ENCODE results near the gene MYLK.

The MYLK gene

DNA sequence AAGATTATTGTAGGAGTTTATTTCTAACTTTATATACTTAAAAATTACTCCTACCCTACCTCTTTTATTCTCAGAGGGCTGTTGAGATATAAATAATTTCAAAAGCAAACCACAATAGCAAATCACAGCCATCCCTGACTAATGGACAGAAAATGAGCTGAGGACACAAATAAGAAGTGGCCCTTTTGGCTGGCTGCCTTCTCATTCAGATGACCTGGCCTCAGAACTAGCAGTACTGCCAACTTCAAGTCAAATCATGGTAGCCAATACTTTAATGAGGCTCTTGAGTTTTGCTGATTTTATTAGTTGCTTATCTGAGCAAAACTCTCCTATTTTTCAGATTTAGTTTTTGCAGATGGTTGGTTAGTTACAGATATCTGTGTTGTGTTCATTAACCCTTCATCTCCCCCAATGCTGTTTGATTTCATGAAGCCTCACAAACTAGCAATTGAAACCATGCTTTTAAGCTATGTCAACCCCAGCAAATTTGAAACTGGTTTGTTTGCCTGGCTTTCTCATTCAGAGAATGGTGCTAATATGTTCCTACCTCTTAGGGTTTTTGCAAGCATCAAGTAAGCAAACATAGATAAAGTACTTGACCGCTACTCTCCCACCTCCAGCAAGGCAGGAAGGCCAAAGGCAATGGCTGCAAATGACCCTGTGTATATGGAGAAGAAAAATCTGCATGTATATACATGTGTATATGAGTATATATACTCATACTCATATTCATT, 225.8 kb downstream of the MYLK start:
- peaks cover 10% of the 10 kb centered on the region for H3K4me1 ChIP-seq (ENCODE audit: insufficient read depth, low read length)
- H3K9me3 ChIP-seq (ENCODE audit: low read length): peaks cover 6% of the 10 kb centered on the region
- no peaks in the 10 kb centered on the region for H3K27me3 ChIP-seq (ENCODE audit: insufficient read depth, low read length)
- no peak overlapping the region for H2AFZ ChIP-seq (ENCODE audit: low read depth, low read length)
- H3K4me3 ChIP-seq (ENCODE audit: low read length): no peak overlapping the region
- no peaks in the 10 kb centered on the region for H3K36me3 ChIP-seq (ENCODE audit: insufficient read depth, low read length)

DNA sequence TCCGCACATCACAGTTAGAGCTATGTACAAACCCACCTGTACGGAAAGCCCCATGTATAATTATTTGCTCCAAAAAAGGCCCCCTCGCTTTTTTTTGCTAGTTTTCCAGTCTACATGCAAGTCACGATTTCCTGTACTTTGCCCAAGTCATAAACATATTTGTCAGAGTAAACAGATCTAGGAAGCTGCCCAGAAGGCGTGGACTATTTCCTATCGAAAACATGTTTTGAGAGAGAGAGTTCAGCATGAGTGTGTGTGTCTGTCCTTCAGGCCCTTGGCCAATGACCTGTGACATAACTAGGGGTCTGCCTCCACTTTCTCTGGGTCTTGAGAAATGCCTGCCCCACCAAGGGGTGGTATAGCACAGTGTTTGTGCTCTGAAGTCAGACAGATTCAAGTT, 226.6 kb downstream of the MYLK start:
- peaks cover 6% of the 10 kb centered on the region for H3K9me3 ChIP-seq (ENCODE audit: low read length)
- H3K27me3 ChIP-seq (ENCODE audit: insufficient read depth, low read length): no peaks in the 10 kb centered on the region
- H2AFZ ChIP-seq (ENCODE audit: low read depth, low read length): no peak overlapping the region
- H3K4me3 ChIP-seq (ENCODE audit: low read length): no peak overlapping the region
- H3K36me3 ChIP-seq (ENCODE audit: insufficient read depth, low read length): no peaks in the 10 kb centered on the region
- H3K4me1 ChIP-seq (ENCODE audit: insufficient read depth, low read length): peaks cover 12% of the 10 kb centered on the region

DNA sequence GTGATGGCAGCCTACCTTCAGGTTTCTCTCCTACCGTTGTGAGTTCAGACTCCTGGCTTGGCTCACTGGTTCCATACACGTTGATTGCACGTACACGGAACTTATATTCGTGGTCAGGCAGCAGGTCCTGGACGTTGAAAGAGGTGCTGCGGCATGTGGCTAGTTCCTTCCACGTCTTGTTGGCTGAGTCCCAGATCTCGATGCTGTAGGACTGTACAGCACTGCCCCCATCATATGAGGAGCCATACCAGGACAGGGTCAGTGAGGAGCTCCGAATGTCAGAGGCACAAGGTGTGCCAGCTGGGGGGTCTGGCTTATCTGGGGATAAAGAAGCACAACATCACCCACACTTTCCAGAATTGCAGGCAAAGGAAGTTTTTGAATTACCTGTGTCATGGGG, 227.0 kb downstream of the MYLK start:
- Histone ChIP-seq H3K4me1 (ENCODE audit: insufficient read depth, low read length) (peaks cover 12% of the 10 kb centered on the region), H2AFZ (ENCODE audit: low read depth, low read length) (no peak overlapping the region)

DNA sequence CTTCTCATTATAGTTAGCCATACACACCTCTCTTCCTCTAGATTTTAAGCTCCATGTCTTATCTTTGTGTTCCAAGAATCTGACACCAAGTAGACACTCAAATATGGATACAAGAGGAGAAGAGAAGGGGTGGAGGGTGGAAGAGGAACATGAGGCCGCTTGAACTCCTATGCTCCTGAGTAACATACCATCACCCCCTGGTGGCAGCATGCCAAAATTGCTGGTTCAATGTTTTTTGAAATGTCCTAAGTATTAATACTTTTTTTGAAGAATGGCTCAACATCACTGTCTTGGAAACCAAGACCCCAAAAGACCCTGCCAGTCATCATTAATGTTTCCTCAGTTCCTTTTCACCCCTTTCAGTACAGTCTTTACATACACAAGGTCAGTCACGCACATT, 227.4 kb downstream of the MYLK start:
- H3K9me3 ChIP-seq (ENCODE audit: low read length): peaks cover 6% of the 10 kb centered on the region
- no peak overlapping the region for H3K4me3 ChIP-seq (ENCODE audit: low read length)
- peaks cover 12% of the 10 kb centered on the region for H3K4me1 ChIP-seq (ENCODE audit: insufficient read depth, low read length)

More for the DNA sequence above, 227.0 kb downstream of the MYLK start:
- no peaks in the 10 kb centered on the region for H3K27me3 ChIP-seq (ENCODE audit: insufficient read depth, low read length)
- no peak overlapping the region for H3K4me3 ChIP-seq (ENCODE audit: low read length)
- no peaks in the 10 kb centered on the region for H3K36me3 ChIP-seq (ENCODE audit: insufficient read depth, low read length)
- H3K9me3 ChIP-seq (ENCODE audit: low read length): peaks cover 6% of the 10 kb centered on the region

DNA sequence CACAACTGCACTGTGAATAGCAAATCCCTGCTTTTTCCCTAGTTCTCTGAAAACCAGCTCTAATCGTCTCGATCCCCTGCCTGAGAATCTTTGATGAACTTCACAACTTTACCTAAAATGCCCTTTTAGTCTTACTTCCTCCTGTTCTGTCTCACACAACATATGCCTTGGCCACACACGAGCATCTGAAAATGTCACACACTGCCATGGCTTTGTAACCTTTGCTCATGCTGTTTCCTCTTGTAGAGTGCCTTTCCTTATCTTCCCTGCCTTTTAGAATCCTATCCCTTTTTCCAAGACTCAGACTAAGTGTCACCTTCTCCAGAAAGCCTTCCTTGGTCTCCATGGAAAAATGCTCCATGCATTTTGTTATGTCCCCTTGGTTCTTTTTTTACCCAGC, 227.9 kb downstream of the MYLK start:
- Histone ChIP-seq H3K4me3 (ENCODE audit: low read length) (no peak overlapping the region), H3K36me3 (ENCODE audit: insufficient read depth, low read length) (no peaks in the 10 kb centered on the region), H3K27me3 (ENCODE audit: insufficient read depth, low read length) (no peaks in the 10 kb centered on the region), H2AFZ (ENCODE audit: low read depth, low read length) (no peak overlapping the region), H3K9me3 (ENCODE audit: low read length) (peaks cover 6% of the 10 kb centered on the region), H3K4me1 (ENCODE audit: insufficient read depth, low read length) (peaks cover 10% of the 10 kb centered on the region)

More for the DNA sequence above, 227.4 kb downstream of the MYLK start:
- Histone ChIP-seq H3K27me3 (ENCODE audit: insufficient read depth, low read length) (no peaks in the 10 kb centered on the region), H3K36me3 (ENCODE audit: insufficient read depth, low read length) (no peaks in the 10 kb centered on the region), H2AFZ (ENCODE audit: low read depth, low read length) (no peak overlapping the region)

DNA sequence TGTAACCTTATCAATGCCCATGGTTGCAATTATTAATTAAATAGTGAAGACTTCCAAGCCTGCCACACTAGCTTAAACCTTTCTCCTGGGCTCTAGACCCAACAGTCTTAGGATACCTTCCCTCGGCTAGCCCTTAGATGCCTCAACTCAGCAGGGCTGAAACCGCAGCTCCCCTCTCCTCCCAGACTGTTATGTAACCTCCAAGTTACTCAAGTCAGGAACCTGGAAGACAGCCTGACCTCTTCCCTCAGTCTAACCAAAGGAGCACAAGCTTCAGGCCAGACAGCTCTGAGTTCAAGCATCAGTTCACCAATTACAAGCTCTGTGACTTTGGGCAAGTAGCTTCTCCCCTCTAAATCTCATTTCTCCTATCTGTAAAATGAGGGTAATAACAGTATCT, 228.7 kb downstream of the MYLK start:
- no peak overlapping the region for H3K4me3 ChIP-seq (ENCODE audit: low read length)
- peaks cover 6% of the 10 kb centered on the region for H3K9me3 ChIP-seq (ENCODE audit: low read length)
- H2AFZ ChIP-seq (ENCODE audit: low read depth, low read length): no peak overlapping the region
- peaks cover 7% of the 10 kb centered on the region for H3K4me1 ChIP-seq (ENCODE audit: insufficient read depth, low read length)
- H3K27me3 ChIP-seq (ENCODE audit: insufficient read depth, low read length): no peaks in the 10 kb centered on the region
- H3K36me3 ChIP-seq (ENCODE audit: insufficient read depth, low read length): no peaks in the 10 kb centered on the region

DNA sequence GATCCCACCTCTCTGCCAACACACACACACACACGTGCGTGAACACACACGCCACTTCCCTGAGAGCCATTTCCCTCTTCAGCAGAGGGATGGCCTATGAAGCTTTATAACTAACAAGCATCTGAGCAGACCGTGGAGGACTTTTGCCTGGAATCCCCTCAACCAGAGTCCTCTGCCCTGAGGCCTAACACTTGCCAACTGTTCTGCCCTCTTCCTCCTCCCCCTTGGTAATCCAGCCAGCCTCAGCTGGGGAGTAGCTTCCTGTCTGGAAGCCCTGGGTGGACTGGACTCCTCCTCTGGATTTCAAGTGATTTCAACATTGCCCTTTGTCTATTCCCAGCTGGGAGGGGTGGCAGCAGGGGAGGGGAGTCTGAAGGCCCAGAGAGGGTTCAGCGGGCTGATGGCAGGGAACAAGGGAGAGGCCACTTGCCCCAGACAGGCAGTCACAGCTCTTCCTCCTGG, 230.9 kb downstream of the MYLK start:
- Histone ChIP-seq H3K9me3 (ENCODE audit: low read length) (peaks cover 6% of the 10 kb centered on the region), H2AFZ (ENCODE audit: low read depth, low read length) (no peak overlapping the region), H3K4me3 (ENCODE audit: low read length) (no peak overlapping the region), H3K27me3 (ENCODE audit: insufficient read depth, low read length) (no peaks in the 10 kb centered on the region), H3K4me1 (ENCODE audit: insufficient read depth, low read length) (peaks cover 12% of the 10 kb centered on the region), H3K36me3 (ENCODE audit: insufficient read depth, low read length) (no peaks in the 10 kb centered on the region)

DNA sequence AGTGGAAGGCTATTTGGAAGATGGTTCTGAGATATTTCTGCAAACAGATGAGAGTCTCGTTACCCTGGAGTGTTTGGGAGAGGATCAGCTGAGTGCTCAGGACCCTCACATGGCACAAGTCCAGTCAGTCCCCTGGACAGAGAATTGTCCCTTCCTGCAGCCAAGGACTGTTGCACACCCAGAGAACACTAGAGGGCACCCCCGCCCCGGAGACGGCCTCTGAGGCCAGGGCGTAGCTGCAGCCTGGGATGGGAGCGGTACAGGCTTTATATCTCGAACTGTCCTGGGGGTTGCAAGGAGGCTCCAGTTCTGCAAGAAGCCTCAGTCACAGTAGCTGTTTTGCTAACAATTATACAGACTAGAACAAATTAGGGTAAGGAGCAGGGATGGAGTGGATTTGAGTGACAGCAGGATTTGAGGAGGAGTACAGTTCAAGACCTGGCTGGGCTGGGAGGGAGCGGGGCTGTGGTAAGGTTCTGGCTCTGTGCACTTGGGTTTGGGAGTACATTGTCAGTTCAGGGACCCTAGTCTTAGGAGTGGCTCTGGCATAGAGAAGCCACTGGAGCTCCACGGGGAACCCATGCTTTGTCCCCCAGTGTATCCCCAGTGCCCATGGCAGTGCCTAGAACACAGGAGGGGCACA, 231.7 kb downstream of the MYLK start:
- Histone ChIP-seq H3K27me3 (ENCODE audit: insufficient read depth, low read length) (no peaks in the 10 kb centered on the region), H3K9me3 (ENCODE audit: low read length) (peaks cover 3% of the 10 kb centered on the region), H3K36me3 (ENCODE audit: insufficient read depth, low read length) (no peaks in the 10 kb centered on the region), H2AFZ (ENCODE audit: low read depth, low read length) (no peak overlapping the region), H3K4me1 (ENCODE audit: insufficient read depth, low read length) (peaks cover 12% of the 10 kb centered on the region), H3K4me3 (ENCODE audit: low read length) (no peak overlapping the region)

DNA sequence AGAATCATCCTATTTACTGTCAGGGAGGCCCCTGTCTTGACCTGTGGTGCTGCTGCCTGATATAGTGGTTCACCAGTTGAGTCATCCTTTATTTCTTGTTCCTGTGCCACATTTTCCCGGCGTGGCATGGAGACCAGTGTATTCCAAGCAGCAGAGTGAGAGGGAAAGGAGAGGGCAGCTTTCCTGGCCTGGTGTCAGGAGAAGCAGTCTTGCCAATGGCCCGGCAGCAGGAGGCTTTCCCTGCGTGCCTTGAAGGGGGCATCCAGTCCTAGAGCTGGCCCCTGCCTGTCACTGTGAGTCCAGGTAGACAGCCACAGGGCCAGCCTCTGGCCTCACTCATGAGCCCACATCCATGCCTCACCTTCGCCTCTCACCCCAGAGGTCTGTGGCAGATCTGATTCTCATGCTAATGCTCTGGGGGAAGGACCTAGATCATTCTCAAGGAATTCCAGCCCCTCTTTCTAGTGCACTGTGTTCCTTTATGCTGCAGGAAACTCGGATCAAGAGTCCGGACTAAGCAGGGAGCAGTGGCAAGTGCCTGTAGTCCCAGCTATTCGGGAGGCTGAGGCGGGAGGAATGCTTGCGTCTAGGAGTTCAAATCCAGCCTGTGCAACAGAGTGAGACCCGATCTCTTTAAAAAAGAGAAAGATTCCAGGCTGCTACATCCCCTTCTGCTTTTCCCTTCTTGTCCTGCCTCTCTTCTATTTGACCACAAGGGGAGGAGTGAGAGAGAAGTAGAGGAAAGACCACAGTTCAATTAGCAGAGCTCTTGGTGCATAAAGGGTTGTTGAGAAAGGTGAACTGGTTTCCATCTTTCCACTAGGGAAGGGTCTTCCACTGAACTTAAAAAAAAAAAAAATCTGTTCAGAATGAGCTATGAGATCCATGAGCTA, 232.4 kb downstream of the MYLK start:
- Histone ChIP-seq H3K4me1 (ENCODE audit: insufficient read depth, low read length) (peaks cover 12% of the 10 kb centered on the region), H2AFZ (ENCODE audit: low read depth, low read length) (no peak overlapping the region), H3K36me3 (ENCODE audit: insufficient read depth, low read length) (no peaks in the 10 kb centered on the region), H3K4me3 (ENCODE audit: low read length) (no peak overlapping the region), H3K27me3 (ENCODE audit: insufficient read depth, low read length) (no peaks in the 10 kb centered on the region), H3K9me3 (ENCODE audit: low read length) (no peaks in the 10 kb centered on the region)

DNA sequence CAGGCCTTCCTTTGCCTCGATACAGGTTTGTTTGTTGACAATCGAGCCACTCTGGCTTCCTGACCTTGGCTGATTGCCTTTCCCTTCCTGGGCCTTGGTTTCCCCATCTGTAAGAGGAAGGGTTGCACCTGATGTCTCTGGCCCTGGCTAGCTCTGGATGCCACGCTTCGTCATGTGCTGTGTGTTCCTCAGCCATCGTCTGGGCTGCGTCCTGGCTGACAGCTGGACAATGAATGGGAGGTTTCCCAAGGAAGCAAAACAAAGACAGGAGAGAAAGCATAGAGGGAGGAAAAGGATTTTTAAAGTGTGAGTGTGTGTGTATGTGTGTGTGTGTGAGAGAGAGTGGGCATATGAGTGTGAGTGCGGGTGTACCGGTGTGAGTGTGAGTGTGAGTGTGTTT, 234.0 kb downstream of the MYLK start:
- Histone ChIP-seq H3K9me3 (ENCODE audit: low read length) (no peaks in the 10 kb centered on the region), H3K27me3 (ENCODE audit: insufficient read depth, low read length) (no peaks in the 10 kb centered on the region), H3K4me1 (ENCODE audit: insufficient read depth, low read length) (peaks cover 12% of the 10 kb centered on the region), H3K36me3 (ENCODE audit: insufficient read depth, low read length) (no peaks in the 10 kb centered on the region), H3K4me3 (ENCODE audit: low read length) (no peak overlapping the region), H2AFZ (ENCODE audit: low read depth, low read length) (no peak overlapping the region)

DNA sequence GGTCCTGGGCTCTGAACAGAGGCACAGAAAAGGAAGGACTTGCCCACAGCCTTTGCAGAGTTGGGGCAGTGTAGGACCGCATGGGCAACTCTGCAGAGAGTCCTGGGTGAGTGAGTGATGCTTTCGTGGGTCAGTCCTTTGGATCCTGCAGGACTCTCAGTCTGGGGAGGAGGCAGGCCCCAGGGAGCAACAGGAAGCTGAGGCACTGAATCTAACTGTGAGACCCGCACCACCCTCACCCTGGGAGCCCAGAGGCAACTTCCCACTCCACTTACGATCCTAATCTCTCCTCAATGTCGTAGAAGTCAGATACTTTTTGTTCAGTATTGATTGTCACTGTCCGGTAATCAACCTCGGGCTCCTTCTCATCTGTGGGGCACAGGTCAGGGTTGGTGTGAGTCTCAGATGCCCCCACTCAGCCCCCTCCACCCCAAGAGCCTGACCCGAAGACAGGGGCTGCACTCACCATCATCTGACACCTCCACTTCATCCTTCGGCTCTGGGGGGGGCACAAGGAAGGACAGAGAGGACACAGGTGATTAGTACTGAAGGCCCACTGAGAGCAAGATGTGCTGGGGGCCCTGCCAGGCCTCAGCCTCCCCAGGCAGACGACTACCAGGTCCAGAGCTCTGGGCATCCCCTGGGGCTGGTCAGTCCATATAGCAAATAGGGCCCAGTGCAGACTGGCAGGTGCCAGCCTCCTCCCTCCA, 235.3 kb downstream of the MYLK start:
- H3K36me3 ChIP-seq (ENCODE audit: insufficient read depth, low read length): no peaks in the 10 kb centered on the region
- no peaks in the 10 kb centered on the region for H3K9me3 ChIP-seq (ENCODE audit: low read length)
- H3K27me3 ChIP-seq (ENCODE audit: insufficient read depth, low read length): no peaks in the 10 kb centered on the region
- no peak overlapping the region for H3K4me3 ChIP-seq (ENCODE audit: low read length)
- peaks cover 12% of the 10 kb centered on the region for H3K4me1 ChIP-seq (ENCODE audit: insufficient read depth, low read length)
- H2AFZ ChIP-seq (ENCODE audit: low read depth, low read length): no peak overlapping the region

DNA sequence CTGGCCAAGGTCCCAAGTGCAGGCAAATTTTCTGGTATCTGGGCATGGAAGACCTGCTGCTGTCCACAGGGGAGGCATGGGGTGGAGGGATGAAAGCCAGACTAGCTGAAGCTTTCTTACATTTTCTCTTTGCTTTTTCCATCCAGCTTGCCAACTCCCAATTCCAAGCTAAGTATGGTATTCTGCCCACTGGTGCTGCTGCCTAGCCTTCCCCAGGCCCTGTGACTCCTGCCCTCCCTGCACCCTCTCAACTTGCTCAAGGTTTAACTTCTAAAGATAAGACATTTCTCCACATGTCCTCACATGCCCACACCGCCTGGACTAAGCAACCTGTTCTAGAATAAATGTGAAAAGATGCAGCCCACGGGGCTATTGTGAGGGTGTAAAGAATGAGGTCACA, 239.8 kb downstream of the MYLK start:
- H3K4me3 ChIP-seq (ENCODE audit: low read length): no peak overlapping the region
- no peak overlapping the region for H2AFZ ChIP-seq (ENCODE audit: low read depth, low read length)
- H3K4me1 ChIP-seq (ENCODE audit: insufficient read depth, low read length): no peaks in the 10 kb centered on the region
- no peaks in the 10 kb centered on the region for H3K27me3 ChIP-seq (ENCODE audit: insufficient read depth, low read length)
- H3K36me3 ChIP-seq (ENCODE audit: insufficient read depth, low read length): no peaks in the 10 kb centered on the region
- no peaks in the 10 kb centered on the region for H3K9me3 ChIP-seq (ENCODE audit: low read length)

Measured in neuron (in vitro differentiated cells).